Peyer's patch (tissue), 4 donors: Measurements from ENCODE around the gene STING1. TPM values are rescaled to one million over a fixed set of nuclear protein-coding genes. Genes with fewer than 3 reads are reported as not detected.
"Not testable (repeated sequence)": the region's sequence is repeated elsewhere in the genome, so short reads cannot be mapped to it uniquely, and the experiment has no call there.

Experiments
- DNase-seq, 3 donors: peaks; one replicate each; pipeline ENCODE4 v3.0.0-alpha.2; 2017 to 2019
- H3K27ac ChIP-seq, 4 donors: fragments of 200-600 bp; sonication (generic); one replicate each; pipeline ENCODE4 v1.5.1; 2016 to 2019
- H3K27me3 ChIP-seq, 2 donors: fragments of 200-600 bp; sonication (generic); one replicate each; pipeline ENCODE4 v1.5.1; 2019
- H3K36me3 ChIP-seq, 3 donors: fragments of 200-600 bp; sonication (generic); one replicate each; pipeline ENCODE4 v1.5.1; 2016 to 2019
- H3K4me1 ChIP-seq, 4 donors: fragments of 200-600 bp; sonication (generic); one replicate each; pipeline ENCODE4 v1.5.1; 2016 to 2019
- H3K4me3 ChIP-seq, 4 donors: fragments of 200-600 bp; sonication (generic); 1 replicate in 3 of 4; 2 replicates in 1 of 4; pipeline ENCODE4 v1.5.1; 2016 to 2019; ENCODE audit warnings: mild to moderate bottlenecking in 1 of 4
- H3K9me3 ChIP-seq, 4 donors: fragments of 200-600 bp; sonication (generic); one replicate each; pipeline ENCODE4 v1.5.1; 2016 to 2019; ENCODE audit warnings: mild to moderate bottlenecking in 1 of 4
- CTCF ChIP-seq, 6 experiments: fragments of 450-650 bp in 4 of 6; fragments of 200-600 bp in 2 of 6; sonication (generic) in 1 of 6; IDR thresholded peaks; one replicate each; pipeline ENCODE4 v1.5.1; 2017 to 2019; ENCODE audit warnings: antibody characterized with exemption in 6 of 6, mild to moderate bottlenecking in 3 of 6, moderate library complexity in 1 of 6
- POLR2A ChIP-seq, 2 donors: fragments of 450-650 bp; IDR thresholded peaks; one replicate each; pipeline ENCODE4 v1.5.1; 2017; ENCODE audit warnings: antibody characterized with exemption in 2 of 2, mild to moderate bottlenecking in 2 of 2, moderate library complexity in 2 of 2
- total RNA-seq, 4 donors: library from RNA; depleted of rRNA; stranded (reverse); fragments of >200 nt; gene quantifications; one replicate each; pipeline ENCODE4 v1.1.0, GENCODE V29; 2016

STING1 gene
- 10 to 100 TPM in 3 of 4 donors, 1 to 10 TPM in 1; 9.5 to 48.7 (median 18.0) TPM for total RNA-seq

- Histone ChIP-seq H3K27ac (peak within 1 kb of the TSS; percentile 74 to 93 (median 87)), H3K9me3 (no peaks in the 10 kb centered on the region), H3K36me3 (peaks cover 0 to 12% (median 0%) of the 10 kb centered on the region in 3 donors), H3K4me3 (peak within 1 kb of the TSS; percentile 34 to 55 (median 44)), H3K4me1 (peaks cover 0 to 26% (median 0%) of the 10 kb centered on the region in 4 donors), H3K27me3 (no peaks in the 10 kb centered on the region)
- TF ChIP-seq POLR2A (IDR thresholded peaks at IDR 0.05) (no peak), CTCF (IDR thresholded peaks at IDR 0.05) (no peak)
- DNase-seq = peak; percentile 63 to 87 (median 63)
Measured at GRCh38 chr5:139482050-139482889, at the start of gene STING1. Gene STING1 (minus strand): TSS chr5:139482758. CDS start chr5:139481704, 1,054 bp downstream.

GRCh38 chr5:139531772-139532169 lies 49.2 kb upstream of the STING1 start:
- Histone ChIP-seq H3K27ac (no peak overlapping the region), H3K9me3 (no peaks in the 10 kb centered on the region), H3K27me3 (no peaks in the 10 kb centered on the region), H3K4me3 (no peak overlapping the region), H3K4me1 (no peaks in the 10 kb centered on the region), H3K36me3 (no peaks in the 10 kb centered on the region)
- no peak for DNase-seq
- TF ChIP-seq POLR2A (IDR thresholded peaks at IDR 0.05) = no peak
- TF ChIP-seq CTCF (IDR thresholded peaks at IDR 0.05) = no peak

- not testable (repeated sequence) for H3K9me3 ChIP-seq, H3K4me3 ChIP-seq, DNase-seq, H3K27me3 ChIP-seq, H3K27ac ChIP-seq, H3K4me1 ChIP-seq, H3K36me3 ChIP-seq
Measured at GRCh38 chr5:139530079-139530478, 47.5 kb upstream of the STING1 start.

- not testable (repeated sequence) for DNase-seq, H3K4me3 ChIP-seq, H3K27ac ChIP-seq, H3K36me3 ChIP-seq, H3K27me3 ChIP-seq, H3K9me3 ChIP-seq, H3K4me1 ChIP-seq
Measured at GRCh38 chr5:139528695-139529094, 46.1 kb upstream of the STING1 start.

- not testable (repeated sequence) for H3K9me3 ChIP-seq, H3K27me3 ChIP-seq, H3K4me3 ChIP-seq, DNase-seq, H3K27ac ChIP-seq, H3K36me3 ChIP-seq, H3K4me1 ChIP-seq
Measured at GRCh38 chr5:139527896-139528467, 45.4 kb upstream of the STING1 start.

- H3K9me3 ChIP-seq, H3K4me1 ChIP-seq, DNase-seq, H3K4me3 ChIP-seq, H3K27me3 ChIP-seq, H3K36me3 ChIP-seq, H3K27ac ChIP-seq: not testable (repeated sequence)
Measured at GRCh38 chr5:139527090-139527470, 44.5 kb upstream of the STING1 start.

GRCh38 chr5:139526309-139527089 lies 43.9 kb upstream of the STING1 start:
- H3K36me3 ChIP-seq, H3K4me3 ChIP-seq, H3K9me3 ChIP-seq, H3K4me1 ChIP-seq, H3K27ac ChIP-seq, DNase-seq, H3K27me3 ChIP-seq: not testable (repeated sequence)

- H3K4me1 ChIP-seq, H3K27ac ChIP-seq, H3K27me3 ChIP-seq, H3K4me3 ChIP-seq, DNase-seq, H3K9me3 ChIP-seq, H3K36me3 ChIP-seq: not testable (repeated sequence)
Measured at GRCh38 chr5:139525586-139526308, 43.2 kb upstream of the STING1 start.
